Neural cell (in vitro differentiated cells): ENCODE data around the gene SPOCK1.

Experiments used
- EP300 ChIP-seq: fragments of 450-650 bp; conservative IDR thresholded peaks from 2 replicates; pipeline ENCODE4 v1.6.1; 2014; ENCODE audit warnings: antibody characterized with exemption, mild to moderate bottlenecking, moderate library complexity; ENCODE audit not compliant: poor library complexity, severe bottlenecking
- EZH2 ChIP-seq: fragments of 200-600, 300-800 bp; shearing (Covaris generic), sonication (generic); IDR thresholded peaks from 2 replicates; pipeline ENCODE4 v1.6.1; 2014; ENCODE audit warnings: antibody characterized with exemption, low read length, borderline replicate concordance, mild to moderate bottlenecking; ENCODE audit not compliant: insufficient read depth, poor library complexity, severe bottlenecking
- MXI1 ChIP-seq: fragments of 450-650 bp; conservative IDR thresholded peaks from 2 replicates; pipeline ENCODE4 v1.6.1; 2014; ENCODE audit warnings: antibody characterized with exemption, mild to moderate bottlenecking; ENCODE audit not compliant: poor library complexity, severe bottlenecking
- POLR2AphosphoS5 ChIP-seq: IDR thresholded peaks from 2 replicates; pipeline ENCODE4 v1.6.1; 2012
- RAD21 ChIP-seq: fragments of 450-650 bp; conservative IDR thresholded peaks from 2 replicates; pipeline ENCODE4 v1.6.1; 2014; ENCODE audit warnings: antibody characterized with exemption, mild to moderate bottlenecking, moderate library complexity
- SMC3 ChIP-seq: fragments of 450-650 bp; conservative IDR thresholded peaks from 2 replicates; pipeline ENCODE4 v1.6.1; 2014; ENCODE audit warnings: antibody characterized with exemption, mild to moderate bottlenecking, moderate library complexity; ENCODE audit not compliant: poor library complexity
- TAF1 ChIP-seq: IDR thresholded peaks from 2 replicates; pipeline ENCODE4 v1.6.1; 2012; ENCODE audit warnings: low read depth
- TF ChIP-seq, protein P1 (sequence below): fragments of 450-650 bp; IDR thresholded peaks from 2 replicates; pipeline ENCODE4 v1.5.1; 2014; ENCODE audit warnings: antibody characterized with exemption, mild to moderate bottlenecking, moderate library complexity; ENCODE audit not compliant: poor library complexity, severe bottlenecking
- TF ChIP-seq, protein P2 (sequence below): IDR thresholded peaks from 2 replicates; pipeline ENCODE4 v1.6.1; 2012; ENCODE audit warnings: borderline replicate concordance

DNA sequence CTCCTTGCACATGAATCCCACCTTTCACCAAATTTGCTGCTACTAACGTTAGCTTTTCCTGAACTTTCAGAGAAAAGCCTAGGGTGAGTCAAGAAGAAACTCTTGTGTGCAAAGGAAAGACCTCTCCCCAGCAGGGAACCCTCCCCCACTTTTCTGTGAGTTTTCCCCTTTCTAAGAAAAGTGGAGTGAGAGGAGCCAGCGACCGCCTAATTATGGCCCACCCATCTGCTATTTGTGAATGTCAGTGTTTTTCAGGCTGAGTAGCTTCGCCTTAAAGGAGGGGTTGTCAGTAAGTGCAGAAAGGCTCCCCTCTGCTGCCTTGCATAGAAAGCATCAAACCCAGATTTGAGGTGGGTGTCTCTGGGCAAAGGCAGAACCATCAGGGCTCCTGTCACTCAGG is 46.8 kb upstream of the SPOCK1 start:
- TF ChIP-seq MXI1 (no peak), POLR2AphosphoS5 (no peak), EZH2 (no peak), TAF1 (no peak), EP300 (no peak), RAD21 (no peak), SMC3 (no peak)
- TF ChIP-seq, protein P1, sequence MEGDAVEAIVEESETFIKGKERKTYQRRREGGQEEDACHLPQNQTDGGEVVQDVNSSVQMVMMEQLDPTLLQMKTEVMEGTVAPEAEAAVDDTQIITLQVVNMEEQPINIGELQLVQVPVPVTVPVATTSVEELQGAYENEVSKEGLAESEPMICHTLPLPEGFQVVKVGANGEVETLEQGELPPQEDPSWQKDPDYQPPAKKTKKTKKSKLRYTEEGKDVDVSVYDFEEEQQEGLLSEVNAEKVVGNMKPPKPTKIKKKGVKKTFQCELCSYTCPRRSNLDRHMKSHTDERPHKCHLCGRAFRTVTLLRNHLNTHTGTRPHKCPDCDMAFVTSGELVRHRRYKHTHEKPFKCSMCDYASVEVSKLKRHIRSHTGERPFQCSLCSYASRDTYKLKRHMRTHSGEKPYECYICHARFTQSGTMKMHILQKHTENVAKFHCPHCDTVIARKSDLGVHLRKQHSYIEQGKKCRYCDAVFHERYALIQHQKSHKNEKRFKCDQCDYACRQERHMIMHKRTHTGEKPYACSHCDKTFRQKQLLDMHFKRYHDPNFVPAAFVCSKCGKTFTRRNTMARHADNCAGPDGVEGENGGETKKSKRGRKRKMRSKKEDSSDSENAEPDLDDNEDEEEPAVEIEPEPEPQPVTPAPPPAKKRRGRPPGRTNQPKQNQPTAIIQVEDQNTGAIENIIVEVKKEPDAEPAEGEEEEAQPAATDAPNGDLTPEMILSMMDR = no peak
- TF ChIP-seq, protein P2, sequence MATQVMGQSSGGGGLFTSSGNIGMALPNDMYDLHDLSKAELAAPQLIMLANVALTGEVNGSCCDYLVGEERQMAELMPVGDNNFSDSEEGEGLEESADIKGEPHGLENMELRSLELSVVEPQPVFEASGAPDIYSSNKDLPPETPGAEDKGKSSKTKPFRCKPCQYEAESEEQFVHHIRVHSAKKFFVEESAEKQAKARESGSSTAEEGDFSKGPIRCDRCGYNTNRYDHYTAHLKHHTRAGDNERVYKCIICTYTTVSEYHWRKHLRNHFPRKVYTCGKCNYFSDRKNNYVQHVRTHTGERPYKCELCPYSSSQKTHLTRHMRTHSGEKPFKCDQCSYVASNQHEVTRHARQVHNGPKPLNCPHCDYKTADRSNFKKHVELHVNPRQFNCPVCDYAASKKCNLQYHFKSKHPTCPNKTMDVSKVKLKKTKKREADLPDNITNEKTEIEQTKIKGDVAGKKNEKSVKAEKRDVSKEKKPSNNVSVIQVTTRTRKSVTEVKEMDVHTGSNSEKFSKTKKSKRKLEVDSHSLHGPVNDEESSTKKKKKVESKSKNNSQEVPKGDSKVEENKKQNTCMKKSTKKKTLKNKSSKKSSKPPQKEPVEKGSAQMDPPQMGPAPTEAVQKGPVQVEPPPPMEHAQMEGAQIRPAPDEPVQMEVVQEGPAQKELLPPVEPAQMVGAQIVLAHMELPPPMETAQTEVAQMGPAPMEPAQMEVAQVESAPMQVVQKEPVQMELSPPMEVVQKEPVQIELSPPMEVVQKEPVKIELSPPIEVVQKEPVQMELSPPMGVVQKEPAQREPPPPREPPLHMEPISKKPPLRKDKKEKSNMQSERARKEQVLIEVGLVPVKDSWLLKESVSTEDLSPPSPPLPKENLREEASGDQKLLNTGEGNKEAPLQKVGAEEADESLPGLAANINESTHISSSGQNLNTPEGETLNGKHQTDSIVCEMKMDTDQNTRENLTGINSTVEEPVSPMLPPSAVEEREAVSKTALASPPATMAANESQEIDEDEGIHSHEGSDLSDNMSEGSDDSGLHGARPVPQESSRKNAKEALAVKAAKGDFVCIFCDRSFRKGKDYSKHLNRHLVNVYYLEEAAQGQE = no peak
